SK-MEL-5 (cell line): ENCODE data around the gene GRXCR2. TPM values are rescaled to one million over a fixed set of nuclear protein-coding genes. Genes with fewer than 3 reads are reported as not detected.

Experiments
- DNase-seq: peaks from one replicate; pipeline ENCODE4 v3.0.0-alpha.2; 2016; ENCODE audit warnings: low read depth, low spot score
- in situ Hi-C: cut with HindIII; loops from 2 replicates; pipeline ENCODE4 v1.10.0; 2016; ENCODE audit warnings: low sequenced_read_pairs, high pct_unique_total_duplicates, low pct_unique_long_range_greater_than_20kb
- total RNA-seq: library from RNA; depleted of rRNA; stranded (reverse); fragments of >200 nt; shearing (Covaris generic); gene quantifications from 2 replicates; pipeline ENCODE4 v1.2.3, GENCODE V29; 2014; rRNA removed

Gene GRXCR2
- total RNA-seq, 1 experiment from 2014 or later, result not detected

- in situ Hi-C loops, result no loop called here
- DNase-seq, result no peak
Measured at GRCh38 chr5:145818604-145819003, 54.2 kb downstream of the GRXCR2 start.

GRCh38 chr5:145812877-145813276 lies 59.9 kb downstream of the GRXCR2 start:
- no peak for DNase-seq
- in situ Hi-C loops, result no loop called here

GRCh38 chr5:145811834-145812625 lies 60.8 kb downstream of the GRXCR2 start:
- peak; percentile 76 for DNase-seq
- in situ Hi-C loops, result no loop called here

Other genes with a start within 250 kb of the GRXCR2 start
- 19.1 and 22.6 TPM in 2 replicates for gene PRELID2, start 37.7 kb downstream of the GRXCR2 start, total RNA-seq
- gene SH3RF2, start 63.6 kb upstream of the GRXCR2 start, total RNA-seq, result 0.51 and 0.77 TPM in 2 replicates
- not detected in 2 replicates for gene PLAC8L1, start 232.6 kb upstream of the GRXCR2 start, total RNA-seq